Measurements from ENCODE around the gene AK8. TPM values are rescaled to one million over a fixed set of nuclear protein-coding genes. Genes with fewer than 3 reads are reported as not detected.

Gene AK8
- polyA plus RNA-seq, 3 donors = 0.08 TPM; not detected in 2

GRCh38 chr9:132896906-132897305 is 18.8 kb upstream of the AK8 start:
- H3K4me2 ChIP-seq (replicated peaks; ENCODE audit: extremely low read depth, low read length, poor library complexity, severe bottlenecking) = no peak overlapping the region
- peaks cover 48 to 95% of the 10 kb centered on the region in 2 donors for H3K36me3 ChIP-seq (replicated peaks in 1 of 2; ENCODE audit: control insufficient read depth in 1 of 2, insufficient read depth in 2 of 2, low read length in 2 of 2)
- DNase-seq = peak in 1 of 3 donors; percentile 23
- no peaks in the 10 kb centered on the region for H3K9me3 ChIP-seq (replicated peaks in 1 of 2; ENCODE audit: control insufficient read depth in 1 of 2, insufficient read depth in 1 of 2, low read length in 2 of 2)
- H3K27ac Mint-ChIP-seq = peak overlapping the region in 4 of 7 donors; percentile 11 to 46 (median 17)
- 90% methylated on average over 6 of the region's 6 CpGs for WGBS (ENCODE audit: insufficient coverage)
- peaks cover 79 to 89% of the 10 kb centered on the region in 2 donors for H3K36me3 Mint-ChIP-seq
- H3K9me3 Mint-ChIP-seq = no peaks in the 10 kb centered on the region
- H3K4me3 Mint-ChIP-seq = no peak overlapping the region
- peaks cover 0 to 2% of the 10 kb centered on the region in 2 donors for H3K4me1 ChIP-seq (ENCODE audit: control insufficient read depth in 1 of 2, insufficient read depth in 2 of 2, low read length in 2 of 2)
- H3K27ac ChIP-seq (ENCODE audit: low read depth in 1 of 2, low read length in 2 of 2) = peak overlapping the region in 1 of 2 donors; percentile 44
- H3K79me2 ChIP-seq (ENCODE audit: insufficient read depth, low read length) = no peaks in the 10 kb centered on the region
- no peak overlapping the region for H2AFZ ChIP-seq (ENCODE audit: insufficient read depth, low read depth, low read length, poor library complexity, severe bottlenecking)
- H3K4me3 ChIP-seq (replicated peaks in 1 of 3; ENCODE audit: low read depth in 2 of 3, low read length in 3 of 3) = no peak overlapping the region
- no peaks in the 10 kb centered on the region for H3K27me3 ChIP-seq (ENCODE audit: control insufficient read depth in 2 of 2, insufficient read depth in 2 of 2, low read length in 2 of 2)
- TF ChIP-seq CTCF (IDR thresholded peaks at IDR 0.05) = no peak
- intact Hi-C loops (cut with micrococcal nuclease) = no loop called here
- H3K9ac ChIP-seq (ENCODE audit: insufficient read depth, low read length, poor library complexity, severe bottlenecking) = no peak overlapping the region
- H3K4me1 Mint-ChIP-seq = peaks cover 4% of the 10 kb centered on the region
- H4K20me1 ChIP-seq (ENCODE audit: insufficient read depth, low read length) = no peaks in the 10 kb centered on the region
- H3K27me3 Mint-ChIP-seq (ENCODE audit: low read depth in 3 of 3) = peaks cover 0 to 3% (median under 1%) of the 10 kb centered on the region in 3 donors

DNA sequence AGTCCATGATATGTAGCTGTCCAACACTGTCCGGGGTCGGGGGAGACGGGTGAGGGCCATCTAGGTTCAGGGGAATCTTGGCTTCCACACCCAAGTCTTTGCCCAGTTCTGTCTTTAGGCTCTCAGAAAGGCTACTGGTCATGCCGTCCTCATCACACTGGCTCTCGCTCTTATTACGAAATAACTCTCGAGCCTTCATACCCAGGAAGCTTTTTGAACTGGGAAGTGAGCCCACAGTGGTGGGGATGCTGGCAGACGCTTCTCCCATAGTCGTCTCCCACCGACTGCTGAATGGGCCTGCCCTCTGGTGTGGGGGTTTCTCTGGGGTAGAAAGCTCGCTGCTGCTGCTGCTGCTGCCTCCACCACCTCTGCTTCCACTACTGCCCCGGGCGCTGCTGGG is 18.2 kb upstream of the AK8 start:
- Mint-ChIP-seq H3K27ac (peak overlapping the region in 1 of 7 donors; percentile 70), H3K4me3 (no peak overlapping the region), H3K9me3 (no peaks in the 10 kb centered on the region), H3K36me3 (peaks cover 76 to 84% of the 10 kb centered on the region in 2 donors), H3K4me1 (peaks cover 4% of the 10 kb centered on the region), H3K27me3 (ENCODE audit: low read depth in 3 of 3) (peaks cover 0 to 3% (median 1%) of the 10 kb centered on the region in 3 donors)
- Histone ChIP-seq H3K4me3 (replicated peaks in 1 of 3; ENCODE audit: low read depth in 2 of 3, low read length in 3 of 3) (no peak overlapping the region), H3K9me3 (replicated peaks in 1 of 2; ENCODE audit: control insufficient read depth in 1 of 2, insufficient read depth in 1 of 2, low read length in 2 of 2) (no peaks in the 10 kb centered on the region), H3K36me3 (replicated peaks in 1 of 2; ENCODE audit: control insufficient read depth in 1 of 2, insufficient read depth in 2 of 2, low read length in 2 of 2) (peaks cover 46 to 93% of the 10 kb centered on the region in 2 donors), H3K27ac (ENCODE audit: low read depth in 1 of 2, low read length in 2 of 2) (no peak overlapping the region), H4K20me1 (ENCODE audit: insufficient read depth, low read length) (no peaks in the 10 kb centered on the region), H3K27me3 (ENCODE audit: control insufficient read depth in 2 of 2, insufficient read depth in 2 of 2, low read length in 2 of 2) (no peaks in the 10 kb centered on the region), H3K4me1 (ENCODE audit: control insufficient read depth in 1 of 2, insufficient read depth in 2 of 2, low read length in 2 of 2) (peaks cover 0 to 2% of the 10 kb centered on the region in 2 donors), H3K4me2 (replicated peaks; ENCODE audit: extremely low read depth, low read length, poor library complexity, severe bottlenecking) (no peak overlapping the region), H3K9ac (ENCODE audit: insufficient read depth, low read length, poor library complexity, severe bottlenecking) (no peak overlapping the region), H2AFZ (ENCODE audit: insufficient read depth, low read depth, low read length, poor library complexity, severe bottlenecking) (no peak overlapping the region), H3K79me2 (ENCODE audit: insufficient read depth, low read length) (no peaks in the 10 kb centered on the region)
- intact Hi-C loops (cut with micrococcal nuclease) = no loop called here
- DNase-seq = no peak
- 82% methylated on average over 8 of the region's 13 CpGs for WGBS (ENCODE audit: insufficient coverage)
- TF ChIP-seq CTCF (IDR thresholded peaks at IDR 0.05) = no peak
